GM18873 (cell line): ENCODE results near the gene RBMS3.
"Not testable (repeated sequence)": the region's sequence is repeated elsewhere in the genome, so short reads cannot be mapped to it uniquely, and the experiment has no call there.

Experiments
- ATAC-seq: cut with Tn5 transposase; IDR thresholded peaks from one replicate; pipeline ENCODE4 v1.9.1; 2021; ENCODE audit warnings: mild to moderate bottlenecking, moderate library complexity, moderate number of reproducible peaks; ENCODE audit not compliant: unreplicated experiment, low FRiP score

RBMS3 gene

GRCh38 chr3:29335438-29335837, 54.6 kb downstream of the RBMS3 start:
- ATAC-seq, result no peak

- ATAC-seq, result no peak
Observed at GRCh38 chr3:29335943-29336342, 55.1 kb downstream of the RBMS3 start.

- no peak for ATAC-seq
Observed at GRCh38 chr3:29337565-29337964, 56.7 kb downstream of the RBMS3 start.

GRCh38 chr3:29338377-29338776, 57.5 kb downstream of the RBMS3 start:
- ATAC-seq, result no peak

GRCh38 chr3:29339016-29339833, 58.4 kb downstream of the RBMS3 start:
- ATAC-seq, result no peak

- ATAC-seq, result no peak
Observed at GRCh38 chr3:29344154-29344553, 63.3 kb downstream of the RBMS3 start.

- ATAC-seq, result no peak
Observed at GRCh38 chr3:29344935-29345334, 64.1 kb downstream of the RBMS3 start.

GRCh38 chr3:29345516-29346300, 64.8 kb downstream of the RBMS3 start:
- ATAC-seq, result no peak

GRCh38 chr3:29346828-29347227, 66.0 kb downstream of the RBMS3 start:
- no peak for ATAC-seq

- no peak for ATAC-seq
Observed at GRCh38 chr3:29347412-29347811, 66.5 kb downstream of the RBMS3 start.

- no peak for ATAC-seq
Observed at GRCh38 chr3:29348316-29348715, 67.4 kb downstream of the RBMS3 start.

GRCh38 chr3:29349049-29349448, 68.2 kb downstream of the RBMS3 start:
- ATAC-seq, result no peak

- no peak for ATAC-seq
Observed at GRCh38 chr3:29353807-29354206, 72.9 kb downstream of the RBMS3 start.

GRCh38 chr3:29354894-29355293, 74.0 kb downstream of the RBMS3 start:
- ATAC-seq, result no peak

- no peak for ATAC-seq
Observed at GRCh38 chr3:29356062-29356461, 75.2 kb downstream of the RBMS3 start.

GRCh38 chr3:29360289-29360688, 79.4 kb downstream of the RBMS3 start:
- not testable (repeated sequence) for ATAC-seq

GRCh38 chr3:29363110-29363509, 82.2 kb downstream of the RBMS3 start:
- no peak for ATAC-seq

- ATAC-seq, result no peak
Observed at GRCh38 chr3:29370021-29370420, 89.2 kb downstream of the RBMS3 start.

GRCh38 chr3:29370476-29371420, 89.9 kb downstream of the RBMS3 start:
- no peak for ATAC-seq

GRCh38 chr3:29373131-29373680, 92.3 kb downstream of the RBMS3 start:
- ATAC-seq, result no peak
